PFSK-1 (cell line): ENCODE results near the gene DAGLA.

Experiments
- FOXP2 ChIP-seq: optimal IDR thresholded peaks from 2 replicates; pipeline ENCODE3; 2011; ENCODE audit warnings: borderline replicate concordance, control low read depth, inconsistent platforms; ENCODE audit not compliant: insufficient read depth; ENCODE audit errors: extremely low read length, extremely low read depth
- POLR2AphosphoS5 ChIP-seq: IDR thresholded peaks from 2 replicates; pipeline ENCODE4 v1.6.1; 2012; ENCODE audit warnings: low read depth, mild to moderate bottlenecking, control low read depth, low read length, moderate library complexity
- SIN3A ChIP-seq: IDR thresholded peaks from 2 replicates; pipeline ENCODE4 v1.6.1; 2012; ENCODE audit warnings: mild to moderate bottlenecking, low read length, moderate library complexity, borderline replicate concordance; ENCODE audit not compliant: insufficient read depth
- TAF1 ChIP-seq: IDR thresholded peaks from 2 replicates; pipeline ENCODE4 v1.6.1; 2012; ENCODE audit warnings: low read length, control low read depth, borderline replicate concordance; ENCODE audit not compliant: insufficient read depth
- TF ChIP-seq, protein P1 (sequence below), 2 experiments: IDR thresholded peaks; 2 replicates each; pipeline versions ENCODE4 v1.6.1 to v1.8.0; 2011 to 2012; ENCODE audit warnings: low read depth in 2 of 2, low read length in 2 of 2, control low read depth in 1 of 2, inconsistent platforms in 1 of 2, mild to moderate bottlenecking in 1 of 2, moderate library complexity in 1 of 2; ENCODE audit not compliant: insufficient read depth in 1 of 2

GRCh38 chr11:61706452-61707400 lies 26.5 kb downstream of the DAGLA start:
- TF ChIP-seq POLR2AphosphoS5 (no peak), TAF1 (no peak), SIN3A (no peak), FOXP2 (no peak)
- TF ChIP-seq, protein P1, sequence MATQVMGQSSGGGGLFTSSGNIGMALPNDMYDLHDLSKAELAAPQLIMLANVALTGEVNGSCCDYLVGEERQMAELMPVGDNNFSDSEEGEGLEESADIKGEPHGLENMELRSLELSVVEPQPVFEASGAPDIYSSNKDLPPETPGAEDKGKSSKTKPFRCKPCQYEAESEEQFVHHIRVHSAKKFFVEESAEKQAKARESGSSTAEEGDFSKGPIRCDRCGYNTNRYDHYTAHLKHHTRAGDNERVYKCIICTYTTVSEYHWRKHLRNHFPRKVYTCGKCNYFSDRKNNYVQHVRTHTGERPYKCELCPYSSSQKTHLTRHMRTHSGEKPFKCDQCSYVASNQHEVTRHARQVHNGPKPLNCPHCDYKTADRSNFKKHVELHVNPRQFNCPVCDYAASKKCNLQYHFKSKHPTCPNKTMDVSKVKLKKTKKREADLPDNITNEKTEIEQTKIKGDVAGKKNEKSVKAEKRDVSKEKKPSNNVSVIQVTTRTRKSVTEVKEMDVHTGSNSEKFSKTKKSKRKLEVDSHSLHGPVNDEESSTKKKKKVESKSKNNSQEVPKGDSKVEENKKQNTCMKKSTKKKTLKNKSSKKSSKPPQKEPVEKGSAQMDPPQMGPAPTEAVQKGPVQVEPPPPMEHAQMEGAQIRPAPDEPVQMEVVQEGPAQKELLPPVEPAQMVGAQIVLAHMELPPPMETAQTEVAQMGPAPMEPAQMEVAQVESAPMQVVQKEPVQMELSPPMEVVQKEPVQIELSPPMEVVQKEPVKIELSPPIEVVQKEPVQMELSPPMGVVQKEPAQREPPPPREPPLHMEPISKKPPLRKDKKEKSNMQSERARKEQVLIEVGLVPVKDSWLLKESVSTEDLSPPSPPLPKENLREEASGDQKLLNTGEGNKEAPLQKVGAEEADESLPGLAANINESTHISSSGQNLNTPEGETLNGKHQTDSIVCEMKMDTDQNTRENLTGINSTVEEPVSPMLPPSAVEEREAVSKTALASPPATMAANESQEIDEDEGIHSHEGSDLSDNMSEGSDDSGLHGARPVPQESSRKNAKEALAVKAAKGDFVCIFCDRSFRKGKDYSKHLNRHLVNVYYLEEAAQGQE (IDR thresholded peaks at IDR 0.05; ENCODE audit: insufficient read depth in 1 of 2, low read depth in 2 of 2, low read length in 2 of 2): no peak
